Trophoblast cell (in vitro differentiated cells and primary cell): Measurements from ENCODE around the gene SPATA2L.

Experiments used
- DNase-seq, 2 donors: peaks; one replicate each; pipeline ENCODE4 v3.0.0-alpha.2; 2016
- H2AFZ ChIP-seq: 2 replicates; pipeline ENCODE4 v1.6.1; 2013; ENCODE audit warnings: low read length, moderate library complexity, mild to moderate bottlenecking; ENCODE audit not compliant: insufficient read depth, poor library complexity
- H2AK5ac ChIP-seq: 2 replicates; pipeline ENCODE4 v1.6.1; 2013; ENCODE audit warnings: mild to moderate bottlenecking, low read length
- H2BK120ac ChIP-seq: 2 replicates; pipeline ENCODE4 v1.6.1; 2013; ENCODE audit warnings: low read length, mild to moderate bottlenecking, moderate library complexity; ENCODE audit not compliant: insufficient read depth, poor library complexity
- H2BK12ac ChIP-seq: 2 replicates; pipeline ENCODE4 v1.6.1; 2013; ENCODE audit warnings: mild to moderate bottlenecking, low read length, moderate library complexity
- H2BK5ac ChIP-seq: 2 replicates; pipeline ENCODE4 v1.6.1; 2013; ENCODE audit warnings: low read length, low read depth, moderate library complexity, mild to moderate bottlenecking; ENCODE audit not compliant: poor library complexity
- H3K14ac ChIP-seq: 2 replicates; pipeline ENCODE4 v1.6.1; 2013; ENCODE audit warnings: mild to moderate bottlenecking, low read length
- H3K18ac ChIP-seq: 2 replicates; pipeline ENCODE4 v1.6.1; 2013; ENCODE audit warnings: mild to moderate bottlenecking, low read length
- H3K23ac ChIP-seq: 2 replicates; pipeline ENCODE4 v1.6.1; 2013; ENCODE audit warnings: low read length
- H3K27ac ChIP-seq: 2 replicates; pipeline ENCODE4 v1.5.1; 2013; ENCODE audit warnings: low read depth, mild to moderate bottlenecking, inconsistent platforms, low read length, moderate library complexity
- H3K27me3 ChIP-seq: 2 replicates; pipeline ENCODE4 v1.6.1; 2013; ENCODE audit warnings: inconsistent platforms, mild to moderate bottlenecking, low read length, moderate library complexity; ENCODE audit not compliant: insufficient read depth
- H3K36me3 ChIP-seq, 2 experiments: 1 replicate in 1 of 2; 2 replicates in 1 of 2; pipeline ENCODE4 v1.6.1; 2013; ENCODE audit warnings: low read length in 2 of 2, mild to moderate bottlenecking in 2 of 2, moderate library complexity in 1 of 2; ENCODE audit not compliant: insufficient read depth in 2 of 2, control insufficient read depth in 1 of 2
- H3K4ac ChIP-seq: 2 replicates; pipeline ENCODE4 v1.6.1; 2013; ENCODE audit warnings: low read depth, mild to moderate bottlenecking, low read length, moderate library complexity
- H3K4me1 ChIP-seq, 2 experiments: 1 replicate in 1 of 2; 2 replicates in 1 of 2; pipeline ENCODE4 v1.6.1; 2013; ENCODE audit warnings: low read length in 2 of 2, mild to moderate bottlenecking in 2 of 2, moderate library complexity in 1 of 2; ENCODE audit not compliant: insufficient read depth in 2 of 2, control insufficient read depth in 1 of 2
- H3K4me2 ChIP-seq: 2 replicates; pipeline ENCODE4 v1.6.1; 2013; ENCODE audit warnings: inconsistent platforms, mild to moderate bottlenecking, low read length, moderate library complexity
- H3K4me3 ChIP-seq: 2 replicates; pipeline ENCODE4 v1.5.1; 2013; ENCODE audit warnings: mild to moderate bottlenecking, low read depth, low read length, inconsistent platforms
- H3K79me1 ChIP-seq: one replicate; pipeline ENCODE4 v1.6.1; 2013; ENCODE audit warnings: low read length
- H3K79me2 ChIP-seq: 2 replicates; pipeline ENCODE4 v1.6.1; 2013; ENCODE audit warnings: low read length, mild to moderate bottlenecking; ENCODE audit not compliant: control insufficient read depth, insufficient read depth, poor library complexity
- H3K9ac ChIP-seq: 2 replicates; pipeline ENCODE4 v1.6.1; 2013; ENCODE audit warnings: mild to moderate bottlenecking, low read length
- H3K9me3 ChIP-seq: 2 replicates; pipeline ENCODE4 v1.6.1; 2013; ENCODE audit warnings: low read depth, mild to moderate bottlenecking, control low read depth, inconsistent platforms, low read length; ENCODE audit not compliant: insufficient read depth
- H4K12ac ChIP-seq: 2 replicates; pipeline ENCODE4 v1.6.1; 2013; ENCODE audit warnings: low read depth, mild to moderate bottlenecking, low read length, moderate library complexity
- H4K8ac ChIP-seq: 2 replicates; pipeline ENCODE4 v1.6.1; 2013; ENCODE audit warnings: low read depth, mild to moderate bottlenecking, low read length, moderate library complexity
- H4K91ac ChIP-seq: one replicate; pipeline ENCODE4 v1.6.1; 2013; ENCODE audit warnings: low read depth, mild to moderate bottlenecking, low read length, moderate library complexity
- WGBS: extraction: QIAGEN DNeasy Blood & Tissue Kit; methylation state at CpG from one replicate; pipeline ENCODE4 v1.1.7; 2013; ENCODE audit warnings: missing lambda C conversion rate; ENCODE audit not compliant: insufficient read length, insufficient coverage; ENCODE audit errors: extremely low coverage; 5-methylcytosine and 5-hydroxymethylcytosine counted together

Gene SPATA2L

GRCh38 chr16:89710709-89711564, 9.4 kb upstream of the SPATA2L start:
- H3K4me3 ChIP-seq, result no peak overlapping the region

GRCh38 chr16:89709716-89710432, 8.4 kb upstream of the SPATA2L start:
- Histone ChIP-seq H2BK5ac (no peak overlapping the region), H3K36me3 (no peaks in the 10 kb centered on the region), H3K18ac (no peak overlapping the region), H3K23ac (no peak overlapping the region), H4K12ac (no peak overlapping the region), H3K79me2 (peaks cover 2% of the 10 kb centered on the region), H4K91ac (no peak overlapping the region), H3K4me2 (no peak overlapping the region), H3K4me1 (peaks cover 4 to 9% of the 10 kb centered on the region in 2 experiments), H3K27ac (no peak overlapping the region), H3K9ac (no peak overlapping the region), H2AFZ (no peak overlapping the region), H3K4ac (no peak overlapping the region), H3K4me3 (no peak overlapping the region), H3K27me3 (no peaks in the 10 kb centered on the region), H4K8ac (no peak overlapping the region), H3K79me1 (peaks cover 6% of the 10 kb centered on the region), H2BK12ac (no peak overlapping the region), H3K9me3 (no peaks in the 10 kb centered on the region), H2AK5ac (no peak overlapping the region), H2BK120ac (no peak overlapping the region), H3K14ac (no peak overlapping the region)
- no CpG with 5 or more reads among the region's 19 CpGs for WGBS
- DNase-seq, result no peak

More at GRCh38 chr16:89710709-89711564, 9.4 kb upstream of the SPATA2L start:
- DNase-seq, result no peak
- Histone ChIP-seq H2BK120ac (no peak overlapping the region), H3K9ac (no peak overlapping the region), H2AFZ (no peak overlapping the region), H3K79me1 (peaks cover 6% of the 10 kb centered on the region), H3K36me3 (no peaks in the 10 kb centered on the region), H3K4ac (no peak overlapping the region), H3K9me3 (no peaks in the 10 kb centered on the region), H3K27me3 (no peaks in the 10 kb centered on the region), H3K4me1 (peaks cover 4 to 9% of the 10 kb centered on the region in 2 experiments), H2AK5ac (peak overlapping the region; percentile 15), H2BK12ac (no peak overlapping the region), H4K12ac (peak overlapping the region; percentile 7), H4K8ac (no peak overlapping the region), H3K79me2 (peaks cover 2% of the 10 kb centered on the region), H3K14ac (no peak overlapping the region), H3K18ac (no peak overlapping the region), H3K27ac (no peak overlapping the region), H2BK5ac (no peak overlapping the region), H4K91ac (no peak overlapping the region), H3K4me2 (no peak overlapping the region), H3K23ac (no peak overlapping the region)
- WGBS, result no CpG with 5 or more reads among the region's 63 CpGs

- WGBS, result no CpG with 5 or more reads among the region's 10 CpGs
- H3K36me3 ChIP-seq, result no peaks in the 10 kb centered on the region
- DNase-seq, result no peak
- H4K8ac ChIP-seq, result no peak overlapping the region
- no peaks in the 10 kb centered on the region for H3K9me3 ChIP-seq
- no peak overlapping the region for H2AFZ ChIP-seq
- H3K4me3 ChIP-seq, result no peak overlapping the region
- peaks cover 6% of the 10 kb centered on the region for H3K79me1 ChIP-seq
- no peak overlapping the region for H2BK12ac ChIP-seq
- H3K4ac ChIP-seq, result no peak overlapping the region
- H3K4me2 ChIP-seq, result no peak overlapping the region
- H3K27me3 ChIP-seq, result no peaks in the 10 kb centered on the region
- H3K4me1 ChIP-seq, result peaks cover 4 to 9% of the 10 kb centered on the region in 2 experiments
- no peak overlapping the region for H4K12ac ChIP-seq
- H2BK120ac ChIP-seq, result no peak overlapping the region
- no peak overlapping the region for H2BK5ac ChIP-seq
- no peak overlapping the region for H3K27ac ChIP-seq
- H3K79me2 ChIP-seq, result peaks cover 2% of the 10 kb centered on the region
- H2AK5ac ChIP-seq, result no peak overlapping the region
- no peak overlapping the region for H3K18ac ChIP-seq
- no peak overlapping the region for H3K14ac ChIP-seq
- H3K23ac ChIP-seq, result no peak overlapping the region
- no peak overlapping the region for H4K91ac ChIP-seq
- H3K9ac ChIP-seq, result no peak overlapping the region
Measured at GRCh38 chr16:89709166-89709565, 7.7 kb upstream of the SPATA2L start.

- H2AK5ac ChIP-seq, result no peak overlapping the region
- no peak overlapping the region for H3K18ac ChIP-seq
- H4K8ac ChIP-seq, result no peak overlapping the region
- no peak overlapping the region for H3K4ac ChIP-seq
- H3K9ac ChIP-seq, result no peak overlapping the region
- H3K79me2 ChIP-seq, result peaks cover 2% of the 10 kb centered on the region
- H3K27ac ChIP-seq, result no peak overlapping the region
- WGBS, result no CpG with 5 or more reads among the region's 19 CpGs
- no peak overlapping the region for H3K23ac ChIP-seq
- DNase-seq, result no peak
- no peak overlapping the region for H4K12ac ChIP-seq
- H2BK12ac ChIP-seq, result no peak overlapping the region
- H3K14ac ChIP-seq, result no peak overlapping the region
- H3K4me2 ChIP-seq, result no peak overlapping the region
- no peak overlapping the region for H4K91ac ChIP-seq
- no peaks in the 10 kb centered on the region for H3K36me3 ChIP-seq
- H3K79me1 ChIP-seq, result peaks cover 6% of the 10 kb centered on the region
- H3K9me3 ChIP-seq, result no peaks in the 10 kb centered on the region
- no peak overlapping the region for H3K4me3 ChIP-seq
- H3K4me1 ChIP-seq, result peaks cover 4 to 9% of the 10 kb centered on the region in 2 experiments
- H3K27me3 ChIP-seq, result no peaks in the 10 kb centered on the region
- H2BK5ac ChIP-seq, result no peak overlapping the region
- no peak overlapping the region for H2AFZ ChIP-seq
- H2BK120ac ChIP-seq, result no peak overlapping the region
Measured at GRCh38 chr16:89708481-89708931, 7.0 kb upstream of the SPATA2L start.
